Mucosa of stomach (tissue), 1 donor: Measurements from ENCODE around the gene CTAGE1.

Experiments
- H3K27me3 ChIP-seq: one replicate; pipeline ENCODE4 v1.7.0; 2013; ENCODE audit warnings: mild to moderate bottlenecking, low read length; ENCODE audit not compliant: control insufficient read depth, insufficient read depth
- H3K36me3 ChIP-seq: one replicate; pipeline ENCODE4 v1.7.0; 2013; ENCODE audit warnings: low read length; ENCODE audit not compliant: control insufficient read depth, insufficient read depth
- H3K4me1 ChIP-seq: one replicate; pipeline ENCODE4 v1.7.0; 2013; ENCODE audit warnings: mild to moderate bottlenecking, low read length; ENCODE audit not compliant: control insufficient read depth, insufficient read depth
- H3K4me3 ChIP-seq: one replicate; pipeline ENCODE4 v1.7.0; 2013; ENCODE audit warnings: low read length
- H3K9ac ChIP-seq: one replicate; pipeline ENCODE4 v1.7.0; 2013; ENCODE audit warnings: mild to moderate bottlenecking, low read length, moderate library complexity
- H3K9me3 ChIP-seq: one replicate; pipeline ENCODE4 v1.7.0; 2013; ENCODE audit warnings: mild to moderate bottlenecking, low read length, moderate library complexity; ENCODE audit not compliant: control insufficient read depth
- donor health status: Pancreatic carcinoma.

Gene CTAGE1

DNA sequence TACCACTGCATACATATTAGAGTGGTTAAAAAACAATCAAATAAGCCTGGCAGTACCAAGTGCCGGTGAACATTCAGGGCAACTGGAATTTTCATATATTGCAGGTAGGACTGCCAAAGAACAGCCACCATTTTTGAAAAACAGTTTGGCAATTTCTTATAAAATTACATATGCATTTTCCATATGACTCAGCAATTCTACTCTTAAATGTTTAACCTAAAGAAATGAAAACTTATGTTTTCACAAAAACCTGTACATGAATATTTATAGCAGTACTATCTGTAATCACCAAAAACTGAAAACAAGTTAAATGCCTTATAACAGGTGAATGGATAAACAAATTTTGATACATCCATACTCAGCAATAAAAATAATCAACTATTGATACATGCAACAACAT, 39.9 kb downstream of the CTAGE1 start:
- Histone ChIP-seq H3K4me3 (no peak overlapping the region), H3K36me3 (no peaks in the 10 kb centered on the region), H3K9ac (no peak overlapping the region), H3K9me3 (no peaks in the 10 kb centered on the region), H3K4me1 (no peaks in the 10 kb centered on the region), H3K27me3 (no peaks in the 10 kb centered on the region)

DNA sequence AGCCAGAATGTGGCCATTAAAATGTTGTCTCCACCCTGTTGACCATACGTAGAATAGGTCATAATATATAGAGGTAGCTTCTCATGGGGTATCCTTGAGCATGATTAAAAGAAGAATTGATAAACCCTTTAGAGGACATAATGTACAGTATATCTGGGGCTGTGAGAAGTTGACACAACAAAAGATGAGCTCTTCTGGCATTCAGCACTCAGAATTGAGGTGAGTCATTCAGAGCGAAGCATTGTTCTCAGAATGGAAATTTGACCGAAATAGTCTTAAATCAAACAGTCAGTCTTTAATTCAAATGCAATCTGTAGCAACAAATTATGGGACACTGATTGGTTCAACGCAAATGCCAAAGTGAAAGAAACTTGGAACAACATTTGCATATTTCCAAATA, 47.3 kb downstream of the CTAGE1 start:
- no peak overlapping the region for H3K4me3 ChIP-seq

DNA sequence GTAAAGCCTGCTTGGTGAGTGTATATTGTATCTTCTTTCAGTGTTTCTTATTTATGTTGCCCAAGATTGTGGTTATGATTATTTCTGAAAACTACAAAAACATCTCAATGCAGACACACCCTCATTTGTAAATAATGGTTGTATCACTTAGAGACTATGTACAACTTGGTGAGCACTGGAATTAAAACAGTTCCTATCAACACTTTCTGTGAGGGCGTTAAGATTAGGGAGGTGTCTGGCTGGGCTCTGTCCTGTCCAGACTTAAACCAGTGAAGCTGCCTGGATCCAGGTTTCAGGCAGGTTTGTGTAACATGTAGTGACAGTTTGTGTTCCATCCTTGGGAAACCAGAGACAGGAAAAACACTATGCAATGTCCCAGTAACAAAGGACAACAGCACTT, 49.7 kb downstream of the CTAGE1 start:
- Histone ChIP-seq H3K4me1 (no peaks in the 10 kb centered on the region), H3K9me3 (no peaks in the 10 kb centered on the region), H3K36me3 (no peaks in the 10 kb centered on the region), H3K4me3 (no peak overlapping the region), H3K9ac (no peak overlapping the region), H3K27me3 (no peaks in the 10 kb centered on the region)

More for the DNA sequence above, 47.3 kb downstream of the CTAGE1 start:
- no peaks in the 10 kb centered on the region for H3K36me3 ChIP-seq
- no peaks in the 10 kb centered on the region for H3K9me3 ChIP-seq
- H3K9ac ChIP-seq, result no peak overlapping the region
- no peaks in the 10 kb centered on the region for H3K27me3 ChIP-seq
- no peaks in the 10 kb centered on the region for H3K4me1 ChIP-seq

DNA sequence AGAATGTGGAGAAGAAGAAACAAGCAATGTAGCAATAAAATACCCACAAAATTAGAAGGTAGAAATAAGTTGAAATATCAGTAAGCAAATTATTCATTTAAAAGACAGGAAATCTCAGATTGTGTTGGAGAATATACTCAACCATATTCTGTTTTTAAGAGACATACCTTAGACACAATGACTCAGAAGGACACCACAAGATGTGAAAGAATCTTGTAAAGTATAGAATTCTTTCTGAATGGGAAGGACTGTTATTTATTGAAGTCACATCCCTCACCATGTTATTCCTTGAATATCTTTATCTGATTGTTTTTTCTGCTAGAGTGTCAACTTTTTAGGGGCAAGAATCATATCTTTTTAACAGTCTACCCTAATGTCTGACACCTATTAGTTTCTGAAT, 50.4 kb downstream of the CTAGE1 start:
- H3K27me3 ChIP-seq, result no peaks in the 10 kb centered on the region
- no peak overlapping the region for H3K9ac ChIP-seq
- H3K4me1 ChIP-seq, result no peaks in the 10 kb centered on the region
- no peaks in the 10 kb centered on the region for H3K36me3 ChIP-seq
- no peak overlapping the region for H3K4me3 ChIP-seq
- no peaks in the 10 kb centered on the region for H3K9me3 ChIP-seq

DNA sequence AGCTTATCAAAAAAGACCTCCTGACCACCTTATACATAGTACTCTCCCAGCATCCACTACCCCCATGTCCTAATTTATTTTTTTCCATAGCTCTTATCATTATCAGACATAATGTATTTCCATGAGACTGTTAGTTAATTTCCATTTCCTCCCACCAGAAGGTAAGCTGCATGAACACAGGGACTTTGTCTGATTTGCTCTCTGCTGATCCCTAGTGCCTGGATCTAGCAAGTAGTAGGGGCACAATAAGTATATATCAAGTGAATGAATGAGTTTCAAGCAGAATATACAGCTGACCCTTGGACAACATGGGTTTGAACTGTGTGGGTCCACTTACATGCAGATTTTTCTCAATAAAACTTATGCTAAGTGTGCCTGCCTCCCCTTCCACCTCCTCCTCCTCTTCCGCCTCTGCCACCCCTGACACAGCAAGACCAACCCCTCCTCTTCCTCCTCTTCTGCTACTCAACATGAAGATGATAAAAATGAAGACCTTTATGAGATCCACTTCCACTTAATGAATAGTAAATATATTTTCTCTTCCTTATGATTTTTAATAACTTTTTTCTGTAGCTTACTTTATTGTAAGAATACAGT, 53.8 kb downstream of the CTAGE1 start:
- Histone ChIP-seq H3K9ac (no peak overlapping the region), H3K36me3 (no peaks in the 10 kb centered on the region), H3K4me3 (no peak overlapping the region), H3K9me3 (no peaks in the 10 kb centered on the region), H3K27me3 (no peaks in the 10 kb centered on the region), H3K4me1 (no peaks in the 10 kb centered on the region)
